ENCODE measurements around the gene FHOD3.

DNA sequence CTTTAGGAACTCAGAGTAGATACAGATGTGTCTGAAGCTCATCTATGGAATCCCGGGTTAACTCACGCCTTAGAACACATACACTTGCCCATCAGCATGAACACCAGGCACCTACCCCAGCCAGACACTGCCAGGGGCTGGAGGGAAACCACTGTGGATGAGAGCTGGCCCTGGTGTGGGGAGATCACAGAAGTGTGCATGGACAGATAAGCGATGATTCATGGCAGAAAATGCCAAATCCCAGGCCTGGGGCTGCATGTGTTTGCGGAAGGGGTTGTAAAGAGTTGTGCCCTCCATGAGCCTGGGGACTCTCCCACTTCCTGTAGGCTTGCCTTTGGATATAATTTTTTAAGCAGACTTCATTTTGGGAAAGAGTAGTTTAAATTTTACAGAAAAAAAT lies 193.4 kb downstream of the FHOD3 start:
- TF ChIP-seq, protein P1, sequence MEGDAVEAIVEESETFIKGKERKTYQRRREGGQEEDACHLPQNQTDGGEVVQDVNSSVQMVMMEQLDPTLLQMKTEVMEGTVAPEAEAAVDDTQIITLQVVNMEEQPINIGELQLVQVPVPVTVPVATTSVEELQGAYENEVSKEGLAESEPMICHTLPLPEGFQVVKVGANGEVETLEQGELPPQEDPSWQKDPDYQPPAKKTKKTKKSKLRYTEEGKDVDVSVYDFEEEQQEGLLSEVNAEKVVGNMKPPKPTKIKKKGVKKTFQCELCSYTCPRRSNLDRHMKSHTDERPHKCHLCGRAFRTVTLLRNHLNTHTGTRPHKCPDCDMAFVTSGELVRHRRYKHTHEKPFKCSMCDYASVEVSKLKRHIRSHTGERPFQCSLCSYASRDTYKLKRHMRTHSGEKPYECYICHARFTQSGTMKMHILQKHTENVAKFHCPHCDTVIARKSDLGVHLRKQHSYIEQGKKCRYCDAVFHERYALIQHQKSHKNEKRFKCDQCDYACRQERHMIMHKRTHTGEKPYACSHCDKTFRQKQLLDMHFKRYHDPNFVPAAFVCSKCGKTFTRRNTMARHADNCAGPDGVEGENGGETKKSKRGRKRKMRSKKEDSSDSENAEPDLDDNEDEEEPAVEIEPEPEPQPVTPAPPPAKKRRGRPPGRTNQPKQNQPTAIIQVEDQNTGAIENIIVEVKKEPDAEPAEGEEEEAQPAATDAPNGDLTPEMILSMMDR (IDR thresholded peaks at IDR 0.05), result no peak
- TF ChIP-seq EZH2 (IDR thresholded peaks at IDR 0.05; ENCODE audit: borderline replicate concordance, insufficient read depth, low read depth, low read length, poor library complexity, severe bottlenecking), result no peak

Measured in B cell (primary cell).